GM11168 (cell line): Measurements from ENCODE around the gene ZNF569.

Experiments used
- in situ Hi-C: fragments of 300-500 bp; cut with MboI; formaldehyde crosslinking; loops from one replicate; pipeline ENCODE4 v1.12.0; 2022; ENCODE audit warnings: low sequenced_read_pairs; ENCODE audit not compliant: unreplicated experiment

The ZNF569 gene

GRCh38 chr19:37466798-37467607, at the start of gene ZNF569:
Gene ZNF569, minus strand, starts transcription at chr19:37467444. Its CDS starts 22,523 bp downstream, at chr19:37444921.
- in situ Hi-C loops = no loop called here

- in situ Hi-C loops = no loop called here
Observed at GRCh38 chr19:37513397-37513796, 46.2 kb upstream of the ZNF569 start.

- in situ Hi-C loops = no loop called here
Observed at GRCh38 chr19:37511821-37512220, 44.6 kb upstream of the ZNF569 start.

- in situ Hi-C loops = no loop called here
Observed at GRCh38 chr19:37511186-37511585, 43.9 kb upstream of the ZNF569 start.

- in situ Hi-C loops = no loop called here
Observed at GRCh38 chr19:37507167-37507464, 39.9 kb upstream of the ZNF569 start.

- in situ Hi-C loops = no loop called here
Observed at GRCh38 chr19:37506387-37507166, 39.3 kb upstream of the ZNF569 start, which contains the start of gene ZNF793. Gene ZNF793, plus strand, starts transcription at chr19:37506939. Its CDS starts 16,501 bp downstream, at chr19:37523440.

- in situ Hi-C loops = no loop called here
Observed at GRCh38 chr19:37505958-37506386, 38.7 kb upstream of the ZNF569 start.

GRCh38 chr19:37492213-37492612, 25.0 kb upstream of the ZNF569 start:
- in situ Hi-C loops = no loop called here

- in situ Hi-C loops = no loop called here
Observed at GRCh38 chr19:37484406-37485168, 17.3 kb upstream of the ZNF569 start.

GRCh38 chr19:37472165-37472564, 4.9 kb upstream of the ZNF569 start:
- in situ Hi-C loops = no loop called here

GRCh38 chr19:37470216-37470615, 3.0 kb upstream of the ZNF569 start:
- in situ Hi-C loops = no loop called here

GRCh38 chr19:37468961-37469777, 1.9 kb upstream of the ZNF569 start, which contains the start of gene ZNF570:
Gene ZNF570, plus strand, starts transcription at chr19:37469356. Its CDS starts 999 bp downstream, at chr19:37470355.
- in situ Hi-C loops = no loop called here

- in situ Hi-C loops = no loop called here
Observed at GRCh38 chr19:37467608-37468090, 405 bp upstream of the ZNF569 start.

GRCh38 chr19:37466277-37466797, 907 bp downstream of the ZNF569 start:
- in situ Hi-C loops = no loop called here

- in situ Hi-C loops = no loop called here
Observed at GRCh38 chr19:37452500-37453245, 14.6 kb downstream of the ZNF569 start.

GRCh38 chr19:37413313-37414084, 53.7 kb downstream of the ZNF569 start:
- in situ Hi-C loops = no loop called here

- in situ Hi-C loops = no loop called here
Observed at GRCh38 chr19:37412700-37413099, 54.5 kb downstream of the ZNF569 start.
